ENCODE data around the gene NAT16. TPM values are rescaled to one million over a fixed set of nuclear protein-coding genes. Genes with fewer than 3 reads are reported as not detected.
A peak's percentile ranks its signal among the peaks of the same experiment; 100 is the strongest.

Gene NAT16
- total and polyA plus RNA-seq, 2 of the 8 experiments (the other 6 are each of a cell fraction or from before 2014, with no cell fraction given): 0.26 to 0.84 TPM

GRCh38 chr7:101172854-101173751 lies 7.0 kb downstream of the NAT16 start (continued):
- no peak for TF ChIP-seq TAF7 (optimal IDR thresholded peaks at IDR 0.05; ENCODE audit: borderline replicate concordance, low read depth, low read length)
- peak; percentile 55; the same call in 1 of the 2 replicates for TF ChIP-seq E2F6 (IDR thresholded peaks at IDR 0.05)
- TF ChIP-seq SUZ12 (IDR thresholded peaks at IDR 0.05; ENCODE audit: low read length): peak; percentile 65
- TF ChIP-seq EZH2 (IDR thresholded peaks at IDR 0.05; ENCODE audit: low read depth, low read length, severe bottlenecking): peak; percentile 72
- TF ChIP-seq HDAC6 (IDR thresholded peaks at IDR 0.05; ENCODE audit: low read depth, low read length): no peak
- TF ChIP-seq TAF1 (IDR thresholded peaks at IDR 0.05; ENCODE audit: low read depth, low read length): no peak
- no peak for TF ChIP-seq SIX5 (IDR thresholded peaks at IDR 0.05; ENCODE audit: low read depth, low read length)
- TF ChIP-seq SIRT6 (IDR thresholded peaks at IDR 0.05; ENCODE audit: low read length): no peak
- TF ChIP-seq RFX5 (IDR thresholded peaks at IDR 0.05; ENCODE audit: borderline replicate concordance, low read depth, low read length): no peak
- TF ChIP-seq BACH1 (IDR thresholded peaks at IDR 0.05; ENCODE audit: low read length): no peak

Measured in H1 (cell line).